Stimulated activated naive CD4-positive, alpha-beta T cell treated with Interleukin-2 at 50 U/mL for 16 hours (primary cell): ENCODE results near the gene NCKAP1.
"Not testable (repeated sequence)": the region's sequence is repeated elsewhere in the genome, so short reads cannot be mapped to it uniquely, and the experiment has no call there.

ENCODE experiments used
- DNase-seq: peaks from one replicate; lab custom pipeline; 2025; lab: John Stamatoyannopoulos, UW

Gene NCKAP1

GRCh38 chr2:183038341-183039300 lies at the start of gene NCKAP1:
Gene NCKAP1, minus strand, starts transcription at chr2:183038457. Its CDS starts 358 bp downstream, at chr2:183038099.
- DNase-seq = peak; percentile 80

DNA sequence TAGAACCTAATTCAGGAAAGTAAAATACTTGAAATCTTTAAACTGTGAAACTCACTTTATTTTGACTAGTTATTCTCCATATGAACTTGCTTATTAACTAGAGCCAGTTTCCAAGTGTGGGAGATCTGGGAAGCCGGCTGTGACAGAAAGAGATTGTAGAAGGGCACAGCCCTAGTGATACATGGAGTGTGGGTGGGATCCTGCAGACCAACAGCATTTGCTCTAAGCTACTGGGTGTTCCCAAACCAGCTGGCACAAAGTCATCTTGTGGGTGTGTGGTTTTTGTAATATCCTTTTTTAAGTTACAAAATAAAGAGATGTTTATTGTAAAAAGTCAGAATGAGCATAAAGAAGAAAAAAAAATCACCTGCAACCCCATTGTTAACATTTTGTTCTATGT lies 43.7 kb upstream of the NCKAP1 start:
- no peak for DNase-seq

DNA sequence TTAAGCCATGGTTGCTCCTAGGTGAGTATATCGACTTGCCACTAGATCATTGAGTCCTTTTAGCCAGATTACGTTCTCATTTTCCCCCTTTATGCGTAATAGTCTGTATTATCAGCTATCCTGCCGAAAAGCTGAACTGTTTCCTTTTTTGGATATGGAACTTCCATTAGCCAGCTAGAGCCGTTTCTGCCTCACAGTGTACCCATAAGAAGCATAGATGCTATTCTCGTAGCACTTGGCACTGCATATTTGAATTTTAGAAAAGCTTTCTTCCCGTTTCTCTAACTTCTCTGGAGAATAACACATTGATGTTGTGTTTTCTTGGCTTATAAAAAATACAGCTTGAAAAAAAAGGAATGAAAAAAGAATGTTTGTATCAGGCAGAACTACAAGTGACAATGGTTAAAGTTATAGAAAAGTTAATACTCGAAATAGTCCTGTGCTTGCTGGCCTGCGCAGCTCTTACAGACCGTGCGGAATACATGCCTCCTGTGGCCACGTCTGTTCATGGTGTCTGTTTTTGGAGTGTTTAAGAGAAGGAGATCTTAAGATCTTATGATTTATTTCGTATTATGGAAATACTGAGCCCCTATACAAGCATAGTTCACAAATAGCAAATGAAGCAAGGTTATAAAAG lies 41.0 kb upstream of the NCKAP1 start:
- DNase-seq = no peak

DNA sequence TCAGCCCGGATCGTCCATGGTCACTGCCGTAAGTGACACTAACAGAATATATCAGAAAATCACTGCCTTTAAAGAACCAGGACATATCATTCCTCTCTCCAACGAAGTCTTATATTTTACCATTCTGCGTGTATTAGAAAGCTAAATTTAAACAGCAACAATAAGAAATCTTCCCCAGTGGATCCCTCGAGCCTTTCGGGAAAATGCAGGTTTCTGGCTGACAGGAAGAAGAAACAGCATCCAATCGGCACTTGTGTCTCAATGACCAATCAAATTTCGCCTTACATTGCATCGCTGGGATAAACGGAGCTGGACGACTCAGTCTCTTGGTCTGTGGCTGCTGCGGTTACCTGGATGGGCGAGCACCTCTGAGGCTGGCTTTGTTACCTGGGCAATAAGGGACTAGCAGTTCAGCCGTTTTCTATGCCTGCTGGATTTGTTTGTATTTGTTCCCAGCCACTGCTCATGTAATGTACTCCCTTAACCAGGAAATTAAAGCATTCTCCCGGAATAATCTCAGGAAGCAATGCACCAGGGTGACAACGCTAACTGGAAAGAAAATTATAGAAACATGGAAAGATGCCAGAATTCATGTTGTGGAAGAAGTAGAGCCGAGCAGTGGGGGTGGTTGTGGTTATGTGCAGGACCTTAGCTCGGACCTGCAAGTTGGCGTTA lies 40.3 kb upstream of the NCKAP1 start, which contains the start of gene DUSP19:
Gene DUSP19 (plus strand): TSS at position 284 of the 675 bp plus-strand sequence. CDS start 187 bp downstream, at position 471.
- peak; percentile 66 for DNase-seq

DNA sequence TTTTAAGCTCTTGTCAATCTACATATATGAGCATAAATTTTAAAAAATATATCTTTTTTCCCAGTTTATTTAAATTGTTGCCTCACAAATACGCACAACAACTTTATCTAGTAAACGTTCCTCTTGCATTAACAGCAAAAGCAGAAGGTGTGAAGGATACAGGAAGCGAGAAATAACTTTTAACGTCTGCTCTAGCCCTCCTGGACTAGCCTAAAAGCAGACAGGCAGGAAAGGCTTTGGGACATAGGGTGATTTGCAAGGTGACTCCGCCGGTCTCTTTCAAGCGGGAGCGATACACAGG lies 39.9 kb upstream of the NCKAP1 start:
- DNase-seq = no peak

DNA sequence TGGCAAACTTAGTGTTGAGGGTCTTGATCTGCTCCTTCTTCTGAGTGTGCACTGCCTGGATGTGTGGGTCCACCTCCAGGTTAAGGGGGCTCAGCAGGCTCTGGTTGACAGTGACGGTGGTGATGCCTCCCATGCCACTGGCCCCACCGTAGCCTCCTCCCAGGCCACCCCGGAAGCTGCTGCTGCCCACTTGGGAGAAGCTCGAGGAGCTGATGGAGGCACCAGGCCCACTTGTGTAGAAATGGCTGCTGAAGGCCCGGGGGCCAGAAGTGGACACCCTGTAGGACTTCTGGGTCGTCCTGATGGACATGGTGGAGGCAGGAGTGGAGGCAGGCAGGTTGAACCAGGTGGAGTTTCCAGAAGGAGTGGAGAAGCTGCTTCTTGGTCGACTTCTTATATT lies 33.9 kb upstream of the NCKAP1 start:
- no peak for DNase-seq

DNA sequence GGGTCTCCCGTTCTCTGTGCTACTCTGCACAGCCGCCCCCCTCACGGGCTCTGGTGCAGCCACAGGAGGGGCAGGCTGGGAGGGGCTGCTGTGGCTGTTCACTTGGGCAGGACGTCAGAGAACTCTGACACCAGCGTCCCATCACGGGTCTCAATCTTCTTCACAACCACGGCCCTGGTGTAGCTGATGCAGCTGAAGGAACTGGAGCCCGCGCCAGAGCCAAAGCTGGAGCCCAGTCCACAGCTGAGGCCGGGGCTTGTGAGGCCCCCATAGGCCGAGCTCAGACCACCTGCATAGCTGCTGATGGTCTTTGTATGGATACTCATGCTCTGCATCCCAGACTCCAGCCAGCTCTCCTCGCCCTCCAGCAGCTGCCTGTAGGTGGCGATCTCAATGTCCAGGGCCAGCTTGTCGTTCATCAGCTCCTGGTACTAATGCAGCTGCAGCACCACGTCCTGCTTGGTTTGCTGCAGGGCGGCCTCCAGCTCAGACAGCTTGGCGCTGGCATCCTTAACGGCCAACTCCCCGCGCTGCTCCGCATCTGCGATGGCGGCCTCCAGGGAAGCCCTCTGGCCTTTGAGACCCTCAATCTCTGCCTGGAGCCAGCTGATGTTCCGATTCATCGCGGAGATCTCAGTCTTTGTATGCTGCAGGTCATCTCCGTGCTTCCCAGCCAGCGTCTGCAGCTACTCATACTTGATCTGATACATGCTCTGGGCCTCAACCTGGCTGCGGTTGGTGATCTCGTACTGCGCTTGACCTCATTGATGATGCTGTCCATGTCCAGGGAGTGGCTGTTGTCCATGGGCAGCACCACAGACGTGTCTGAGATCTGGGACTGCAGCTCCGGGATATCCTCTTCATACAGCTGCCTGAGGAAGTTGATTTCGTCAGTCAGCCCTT lies 32.9 kb upstream of the NCKAP1 start:
- no peak for DNase-seq

- DNase-seq = no peak
Observed at GRCh38 chr2:183069174-183069573, 30.9 kb upstream of the NCKAP1 start.

GRCh38 chr2:183068561-183068960 lies 30.3 kb upstream of the NCKAP1 start:
- DNase-seq = no peak

DNA sequence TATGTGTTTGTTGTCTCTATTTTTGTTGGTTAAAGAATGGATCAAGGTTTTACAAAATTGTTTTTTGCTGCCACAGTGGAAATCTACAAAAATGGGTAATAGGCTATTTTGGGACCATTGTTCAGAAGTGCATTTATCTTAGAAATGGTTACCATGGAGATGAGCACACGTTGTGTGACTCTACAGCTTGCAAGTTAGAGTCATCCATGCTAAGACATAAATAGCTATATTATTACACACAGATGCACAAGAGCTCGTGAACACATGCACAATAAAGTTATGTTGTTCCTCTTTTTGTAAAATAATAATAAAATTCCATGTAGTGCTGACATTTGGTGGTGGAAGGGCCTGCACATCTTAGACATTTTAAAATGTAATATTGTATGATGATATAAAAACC lies 24.8 kb upstream of the NCKAP1 start:
- no peak for DNase-seq

GRCh38 chr2:183060571-183061231 lies 22.4 kb upstream of the NCKAP1 start:
- DNase-seq = no peak

- no peak for DNase-seq
Observed at GRCh38 chr2:183059561-183059960, 21.3 kb upstream of the NCKAP1 start.

- DNase-seq = no peak
Observed at GRCh38 chr2:183057333-183057985, 19.2 kb upstream of the NCKAP1 start.

DNA sequence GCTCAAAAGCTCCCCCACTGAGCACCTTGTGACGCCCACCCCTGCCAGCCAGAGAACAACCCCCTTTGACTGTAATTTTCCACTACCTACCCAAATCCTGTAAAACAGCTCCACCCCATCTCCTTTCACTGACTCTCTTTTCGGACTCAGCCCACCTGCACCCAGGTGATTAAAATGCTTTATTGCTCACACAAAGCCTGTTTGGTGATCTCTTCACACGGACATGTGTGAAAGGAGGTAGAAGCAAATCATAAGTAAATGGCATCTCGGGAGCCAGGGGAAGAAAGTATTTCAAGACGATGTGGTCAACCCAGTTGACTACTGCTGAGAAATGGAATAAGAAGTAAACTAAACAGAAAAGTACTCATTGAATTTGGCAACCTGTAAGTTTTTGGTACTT lies 11.2 kb upstream of the NCKAP1 start:
- no peak for DNase-seq

DNA sequence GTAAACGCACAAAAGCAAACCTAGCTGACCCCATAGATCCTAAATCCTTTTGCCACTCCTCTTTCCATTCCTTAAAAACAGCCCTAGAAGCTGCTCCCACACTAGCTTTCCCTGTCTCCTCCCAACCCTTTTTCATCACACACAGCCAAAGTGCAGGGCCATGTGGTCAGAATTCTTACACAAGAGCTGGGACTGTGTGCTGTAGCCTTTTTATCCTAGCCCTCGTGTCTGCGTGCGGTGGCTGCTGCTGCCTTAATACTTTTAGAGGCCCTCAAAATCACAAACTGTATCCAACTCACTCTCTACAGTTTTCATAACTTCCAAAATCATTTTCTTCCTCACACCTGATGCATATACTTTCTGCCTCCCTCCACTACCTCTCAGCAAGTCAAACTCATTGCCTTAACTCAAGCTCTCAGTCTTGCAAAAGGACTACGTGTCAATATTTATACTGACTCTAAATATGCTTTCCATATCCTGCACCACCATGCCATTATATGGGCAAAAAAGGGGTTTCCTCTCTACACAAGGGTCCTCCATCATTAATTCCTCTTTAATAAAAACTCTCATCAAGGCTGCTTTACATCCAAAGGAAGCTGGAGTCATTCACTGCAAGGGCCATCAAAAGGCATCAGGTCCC lies 9.3 kb upstream of the NCKAP1 start:
- DNase-seq = not testable (repeated sequence)

- not testable (repeated sequence) for DNase-seq
Observed at GRCh38 chr2:183043580-183043979, 5.3 kb upstream of the NCKAP1 start.

DNA sequence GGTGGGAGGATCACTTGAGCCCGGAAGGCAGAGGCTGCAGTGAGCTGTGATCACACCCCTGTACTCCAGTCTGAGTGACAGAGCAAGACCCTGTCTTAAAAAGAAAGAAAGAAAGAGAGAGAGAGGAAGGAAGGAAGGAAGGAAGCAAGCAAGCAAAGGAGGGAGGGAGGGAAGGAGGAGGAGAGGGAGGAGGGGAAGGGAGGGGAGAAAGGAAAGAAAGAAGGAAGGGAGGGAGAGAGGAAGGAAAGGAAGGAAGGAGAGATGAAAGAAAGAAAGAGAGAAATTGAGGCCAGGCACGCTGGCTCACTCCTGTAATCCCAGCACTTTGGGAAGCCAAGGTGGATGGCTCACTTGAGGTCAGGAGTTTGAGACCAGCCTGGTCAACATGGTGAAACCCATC lies 2.3 kb upstream of the NCKAP1 start:
- no peak for DNase-seq

DNA sequence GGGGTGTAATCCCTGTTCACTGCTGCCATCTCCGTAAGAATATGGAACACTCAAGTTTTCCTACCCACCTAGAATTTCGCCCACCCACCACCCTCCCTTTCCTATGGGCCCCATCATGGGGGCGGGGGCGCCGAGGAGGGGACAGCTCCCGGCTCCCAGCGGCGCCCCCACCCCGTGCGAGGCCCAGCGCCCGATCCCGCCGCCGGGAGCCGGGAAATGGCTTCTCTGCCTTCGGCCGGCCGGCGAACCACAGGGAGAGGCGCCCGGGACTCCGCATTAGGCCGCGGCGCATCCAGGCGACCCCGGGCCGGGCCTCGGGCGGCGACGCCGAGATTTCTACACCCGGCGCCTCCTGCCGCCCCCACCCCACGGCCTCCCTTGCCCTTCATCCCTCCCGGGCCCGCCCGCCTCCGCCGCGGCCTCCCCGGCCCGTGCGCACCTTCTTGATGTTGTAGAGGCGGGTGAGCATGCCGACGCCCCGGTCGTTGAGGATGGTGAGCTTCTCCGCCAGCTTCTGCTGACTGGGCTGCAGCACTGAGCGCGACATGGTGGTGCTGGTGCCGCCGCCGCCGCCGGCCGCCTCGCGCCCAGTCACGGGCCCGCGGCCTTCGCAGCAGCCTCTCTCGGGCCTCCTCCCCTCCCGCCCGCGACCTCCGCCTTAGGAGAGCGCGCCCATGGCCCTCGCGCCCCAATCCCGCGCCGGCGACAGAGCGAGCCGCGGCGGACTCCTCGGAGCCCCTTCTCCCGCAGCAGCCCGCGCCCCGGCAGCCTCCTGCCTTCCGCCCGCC lies 510 bp downstream of the NCKAP1 start:
- peak; percentile 53 for DNase-seq

DNA sequence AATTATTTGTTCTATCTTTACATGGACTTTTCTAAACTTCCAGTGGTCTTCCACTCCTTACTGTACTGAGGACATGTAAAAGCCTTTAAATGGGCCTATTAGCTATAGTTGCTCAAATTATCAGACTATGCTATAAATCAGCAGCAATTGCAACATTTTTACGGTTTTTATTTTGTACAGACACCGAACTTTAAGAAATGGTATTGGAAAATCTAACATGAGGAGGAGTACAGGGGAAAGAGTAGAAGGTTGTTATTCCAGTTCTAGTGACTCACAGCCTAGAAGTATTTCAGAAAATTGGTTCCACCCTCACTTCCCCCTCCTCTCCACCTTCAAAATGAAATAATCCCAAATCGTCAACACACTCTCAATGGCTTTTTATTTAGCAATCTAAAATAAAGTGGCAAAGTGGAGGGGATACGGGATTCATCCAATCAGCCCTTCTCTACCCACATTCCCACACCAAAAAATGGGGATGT lies 1.1 kb downstream of the NCKAP1 start:
- DNase-seq = no peak
